Heart left ventricle (tissue), 16 donors: Measurements from ENCODE around the gene ARID5A. TPM values are rescaled to one million over a fixed set of nuclear protein-coding genes. Genes with fewer than 3 reads are reported as not detected.

Source experiments
- ATAC-seq, 4 donors: fragments of 200-7000 bp; cut with Tn5 transposase; one replicate each; pipeline ENCODE4 v1.9.1; 2020 to 2022; ENCODE audit warnings: moderate library complexity in 4 of 4, mild to moderate bottlenecking in 3 of 4, moderate number of reproducible peaks in 1 of 4
- DNase-seq, 5 donors: peaks; one replicate each; pipeline ENCODE4 v3.0.0-alpha.2; 2020
- H3K27ac ChIP-seq, 12 donors: fragments of 200-600 bp; sonication (generic) in 4 of 12; one replicate each; pipeline versions ENCODE4 v1.5.0 to v1.8.0; 2016 to 2022; ENCODE audit warnings: mild to moderate bottlenecking in 2 of 12
- H3K27me3 ChIP-seq, 9 donors: fragments of 200-600 bp; sonication (generic) in 2 of 9; one replicate each; pipeline versions ENCODE4 v1.5.1 to v1.8.0; 2016 to 2022; ENCODE audit warnings: mild to moderate bottlenecking in 3 of 9
- H3K36me3 ChIP-seq, 9 donors: fragments of 200-600 bp; sonication (generic) in 2 of 9; one replicate each; pipeline versions ENCODE4 v1.5.0 to v1.8.0; 2018 to 2022; ENCODE audit warnings: mild to moderate bottlenecking in 2 of 9
- H3K4me1 ChIP-seq, 12 donors: fragments of 200-600 bp; sonication (generic) in 4 of 12; one replicate each; pipeline versions ENCODE4 v1.5.0 to v1.8.0; 2016 to 2022; ENCODE audit warnings: mild to moderate bottlenecking in 3 of 12
- H3K4me3 ChIP-seq, 12 donors: fragments of 200-600 bp; sonication (generic) in 4 of 12; one replicate each; pipeline versions ENCODE4 v1.5.0 to v1.8.0; 2017 to 2022; ENCODE audit warnings: mild to moderate bottlenecking in 9 of 12, moderate library complexity in 4 of 12
- H3K9me3 ChIP-seq, 12 donors: fragments of 200-600 bp; sonication (generic) in 4 of 12; one replicate each; pipeline versions ENCODE4 v1.5.0 to v1.8.0; 2016 to 2022; ENCODE audit warnings: mild to moderate bottlenecking in 1 of 12
- CTCF ChIP-seq, 12 donors: fragments of 200-600 bp; sonication (generic) in 4 of 12; IDR thresholded peaks; one replicate each; pipeline versions ENCODE4 v1.5.0 to v1.8.0; 2018 to 2022; ENCODE audit warnings: antibody characterized with exemption in 12 of 12, mild to moderate bottlenecking in 5 of 12
- POLR2A ChIP-seq, 2 donors: fragments of 450-650 bp; IDR thresholded peaks; one replicate each; pipeline ENCODE4 v1.6.1; 2017; ENCODE audit warnings: antibody characterized with exemption in 2 of 2, mild to moderate bottlenecking in 2 of 2, moderate library complexity in 2 of 2
- WGBS, 4 donors: extraction: QIAGEN DNeasy Blood & Tissue Kit in 2 of 4; methylation state at CpG; one replicate each; pipeline versions ENCODE4 v1.1.5 to v1.1.7; 2013 to 2018; 5-methylcytosine and 5-hydroxymethylcytosine counted together
- intact Hi-C, 10 donors: fragments of 100-400 bp; cut with DNase I; formaldehyde crosslinking; loops; one replicate each; pipeline versions ENCODE4 v1.11.1 to v1.14.2; 2022
- polyA plus RNA-seq, 2 donors: library from polyadenylated mRNA; stranded (reverse); fragments of 200-250 nt; gene quantifications; one replicate each; pipeline ENCODE4 v1.2.3, GENCODE V29; 2013
- total RNA-seq, 9 donors: library from RNA; depleted of rRNA in 2 of 9; stranded (reverse); fragments of >200 nt in 2 of 9; fragmentation: NEBNext Ultra II Directional in 3 of 9; extraction: Animal tissue kit (Norgen Biotek cat#: 25700) in 3 of 9; gene quantifications; one replicate each; pipeline versions ENCODE4 v1.1.0 to v1.2.4, GENCODE V29; 2016 to 2023
- donor health status: ischemic (EF 13 %, LVEDD 7.1; RV severe dilation, severe dysfunction).
- donor health status: healthy with polysubstance abuse.
- donor health status: DM: no; HTN: yes; CAD: no.
- donor health status: DM: no; HTN: no; CAD: no.
- donor health status: ischemic (EF 25% LVEDD 6.9; RV normal size, moderate dysfunction).
- donor health status: ischemic (EF 25% LVEDD 5.7; RV mildly dilated, moderate dysfunction).
- donor health status: healthy.
- donor health status: DM: yes; HTN: yes; CAD: no.
- donor health status: ischemic (EF 35%, LVEDD 5.7; RV mildly dilated, moderate dysfunction).
- donor health status: nonischemic (EF 11% LVEDD 7.7; RV severe dilation, severe dysfunction).
- donor health status: DM: yes; HTN: yes; CAD: no.
- donor health status: PGD.
- donor health status: ischemic (EF 29% LVEDD 5.4; RV normal size, mild dysfunction).
- donor health status: nonischemic (EF 23%, LVEDD 6.1; RV moderate dilation, normal function).

The ARID5A gene
- total and polyA plus RNA-seq, 11 donors: 13.3 to 50.2 (median 35.6) TPM

- intact Hi-C loops: no loop called here
- Histone ChIP-seq H3K4me3 (peak overlapping the region in 1 of 12 donors; percentile 9), H3K4me1 (peaks cover 0 to 73% (median 51%) of the 10 kb centered on the region in 12 donors), H3K27ac (peak overlapping the region in 3 of 12 donors; percentile 5 to 100 (median 18)), H3K9me3 (no peaks in the 10 kb centered on the region), H3K36me3 (peaks cover 0 to 57% (median 18%) of the 10 kb centered on the region in 9 donors), H3K27me3 (no peaks in the 10 kb centered on the region)
- TF ChIP-seq CTCF (IDR thresholded peaks at IDR 0.05): no peak
- no peak for TF ChIP-seq POLR2A (IDR thresholded peaks at IDR 0.05)
- WGBS, 4 donors: 77 to 97% (median 80%) methylated on average over 4 to 5 of the region's 5 CpGs
- no peak for DNase-seq
- ATAC-seq: no peak
Observed at GRCh38 chr2:96540136-96540535, 3.6 kb downstream of the ARID5A start.

GRCh38 chr2:96541398-96542152 lies 5.0 kb downstream of the ARID5A start:
- Histone ChIP-seq H3K27ac (no peak overlapping the region), H3K36me3 (peaks cover 0 to 72% (median 23%) of the 10 kb centered on the region in 9 donors), H3K9me3 (no peaks in the 10 kb centered on the region), H3K27me3 (no peaks in the 10 kb centered on the region), H3K4me1 (peaks cover 0 to 68% (median 41%) of the 10 kb centered on the region in 12 donors), H3K4me3 (no peak overlapping the region)
- no peak for DNase-seq
- TF ChIP-seq POLR2A (IDR thresholded peaks at IDR 0.05) (no peak), CTCF (IDR thresholded peaks at IDR 0.05) (no peak)
- ATAC-seq: no peak
- 90 to 97% (median 93%) methylated on average over 4 of the region's 4 CpGs for WGBS, 4 donors
- intact Hi-C loops: no loop called here

- H3K27me3 ChIP-seq: no peaks in the 10 kb centered on the region
- no peak overlapping the region for H3K27ac ChIP-seq
- WGBS, 4 donors: 93 to 95% (median 94%) methylated on average over 8 of the region's 8 CpGs
- no peak for DNase-seq
- H3K4me1 ChIP-seq: peaks cover 0 to 74% (median 42%) of the 10 kb centered on the region in 12 donors
- no peaks in the 10 kb centered on the region for H3K9me3 ChIP-seq
- H3K4me3 ChIP-seq: no peak overlapping the region
- peaks cover 0 to 78% (median 27%) of the 10 kb centered on the region in 9 donors for H3K36me3 ChIP-seq
- no peak for ATAC-seq
- intact Hi-C loops: no loop called here
- TF ChIP-seq POLR2A (IDR thresholded peaks at IDR 0.05) (no peak), CTCF (IDR thresholded peaks at IDR 0.05) (no peak)
Observed at GRCh38 chr2:96542357-96542977, 5.9 kb downstream of the ARID5A start.

GRCh38 chr2:96546321-96546720 lies 9.8 kb downstream of the ARID5A start:
- intact Hi-C loops: no loop called here
- DNase-seq (no peak), ATAC-seq (no peak)
- H3K36me3 ChIP-seq: peaks cover 2 to 98% (median 65%) of the 10 kb centered on the region in 9 donors
- no peaks in the 10 kb centered on the region for H3K27me3 ChIP-seq
- no peaks in the 10 kb centered on the region for H3K9me3 ChIP-seq
- no peak overlapping the region for H3K27ac ChIP-seq
- 93 to 95% (median 94%) methylated on average over 2 to 5 of the region's 5 CpGs for whole genome bisulfite sequencing, 4 donors
- peaks cover 0 to 40% (median 7%) of the 10 kb centered on the region in 12 donors for H3K4me1 ChIP-seq
- H3K4me3 ChIP-seq: no peak overlapping the region
- TF ChIP-seq CTCF (IDR thresholded peaks at IDR 0.05) (no peak), POLR2A (IDR thresholded peaks at IDR 0.05) (no peak)
